GM23338 (cell line): ENCODE results near the gene VGLL4. TPM values are rescaled to one million over a fixed set of nuclear protein-coding genes. Genes with fewer than 3 reads are reported as not detected.

Source experiments
- ATAC-seq: fragments of 200-7000 bp; cut with Tn5 transposase; 3 replicates; pipeline ENCODE4 v1.9.1; 2020
- DNase-seq: peaks from one replicate; pipeline ENCODE4 v3.0.0-alpha.2; 2015; ENCODE audit warnings: low spot score
- H2AFZ ChIP-seq: fragments of 200-600 bp; sonication (generic); 2 replicates; pipeline ENCODE4 v1.8.0; 2016; ENCODE audit warnings: antibody characterized with exemption, mild to moderate bottlenecking, moderate library complexity
- H3F3A ChIP-seq: fragments of 200-600 bp; sonication (generic); replicated peaks from 2 replicates; pipeline ENCODE4 v1.8.0; 2017; ENCODE audit warnings: antibody characterized with exemption, mixed run types, low read depth
- H3K27ac ChIP-seq: fragments of 200-600 bp; sonication (generic); 2 replicates; pipeline ENCODE4 v1.6.1; 2016; ENCODE audit warnings: low read depth
- H3K27me3 ChIP-seq: fragments of 200-600 bp; sonication (generic); 2 replicates; pipeline ENCODE4 v1.8.0; 2016; ENCODE audit warnings: mild to moderate bottlenecking, mixed run types, moderate library complexity; ENCODE audit not compliant: insufficient read depth
- H3K36me3 ChIP-seq: fragments of 200-600 bp; sonication (generic); 2 replicates; pipeline ENCODE4 v1.8.0; 2016; ENCODE audit warnings: mild to moderate bottlenecking; ENCODE audit not compliant: insufficient read depth
- H3K4me1 ChIP-seq: fragments of 200-600 bp; sonication (generic); 2 replicates; pipeline ENCODE4 v1.8.0; 2016; ENCODE audit warnings: mild to moderate bottlenecking, moderate library complexity; ENCODE audit not compliant: insufficient read depth
- H3K4me2 ChIP-seq: fragments of 200-600 bp; sonication (generic); 2 replicates; pipeline ENCODE4 v1.7.1; 2017; ENCODE audit warnings: mixed run types
- H3K4me3 ChIP-seq: fragments of 200-600 bp; sonication (generic); 2 replicates; pipeline ENCODE4 v1.6.1; 2016; ENCODE audit warnings: mixed run types
- H3K79me2 ChIP-seq: fragments of 200-600 bp; sonication (generic); replicated peaks from 2 replicates; pipeline ENCODE4 v1.8.0; 2017; ENCODE audit warnings: mild to moderate bottlenecking; ENCODE audit not compliant: insufficient read depth
- H3K9me2 ChIP-seq: fragments of 200-600 bp; sonication (generic); 2 replicates; pipeline ENCODE4 v1.8.0; 2017; ENCODE audit not compliant: insufficient read depth
- H4K20me1 ChIP-seq: fragments of 200-600 bp; sonication (generic); replicated peaks from 2 replicates; pipeline ENCODE4 v1.8.0; 2017; ENCODE audit warnings: mild to moderate bottlenecking; ENCODE audit not compliant: insufficient read depth
- H3K27ac Mint-ChIP-seq: 2 replicates; pipeline ENCODE4 v1.8.0; 2020; ENCODE audit warnings: inconsistent platforms, mild to moderate bottlenecking, moderate library complexity, mixed read lengths
- H3K27me3 Mint-ChIP-seq: 3 replicates; pipeline ENCODE4 v1.8.0; 2022; ENCODE audit warnings: low read depth, mild to moderate bottlenecking, moderate library complexity, mixed read lengths, inconsistent platforms; ENCODE audit not compliant: insufficient read depth, poor library complexity
- H3K36me3 Mint-ChIP-seq: 3 replicates; pipeline ENCODE4 v1.8.0; 2021; ENCODE audit warnings: low read depth, mild to moderate bottlenecking, inconsistent platforms, moderate library complexity, mixed read lengths
- H3K4me1 Mint-ChIP-seq: 3 replicates; pipeline ENCODE4 v1.8.0; 2020; ENCODE audit warnings: mild to moderate bottlenecking, inconsistent platforms, mixed read lengths
- H3K4me3 Mint-ChIP-seq: 3 replicates; pipeline ENCODE4 v1.8.0; 2021; ENCODE audit warnings: moderate library complexity, mild to moderate bottlenecking, inconsistent platforms, mixed read lengths
- H3K9me3 Mint-ChIP-seq: 3 replicates; pipeline ENCODE4 v1.8.0; 2020; ENCODE audit warnings: moderate library complexity, mild to moderate bottlenecking, inconsistent platforms, mixed read lengths
- CREB1 ChIP-seq: fragments of 250-450 bp; sonication (Bioruptor Pico); IDR thresholded peaks from 2 replicates; pipeline ENCODE4 v1.5.0; 2020; ENCODE audit warnings: low read depth, mild to moderate bottlenecking, moderate library complexity
- CTCF ChIP-seq, 2 experiments: fragments of 200-600 bp in 1 of 2; sonication (generic) in 1 of 2; conservative IDR thresholded peaks; 2 replicates each; pipeline versions ENCODE4 v1.5.1 to v1.6.1; 2016 to 2017; ENCODE audit warnings: antibody characterized with exemption in 2 of 2, low read depth in 2 of 2, mild to moderate bottlenecking in 2 of 2, moderate library complexity in 1 of 2
- EZH2 ChIP-seq: fragments of 200-600 bp; sonication (generic); IDR thresholded peaks from one replicate; pipeline ENCODE4 v1.8.0; 2017; ENCODE audit warnings: antibody characterized with exemption, mild to moderate bottlenecking, low read depth; ENCODE audit not compliant: unreplicated experiment
- EZH2phosphoT487 ChIP-seq: fragments of 200-600 bp; sonication (generic); IDR thresholded peaks from one replicate; pipeline ENCODE4 v1.8.1; 2018; ENCODE audit warnings: antibody characterized with exemption; ENCODE audit not compliant: unreplicated experiment
- JUNB ChIP-seq: IDR thresholded peaks from one replicate; pipeline ENCODE4 v1.6.1; 2016; ENCODE audit warnings: antibody characterized with exemption; ENCODE audit not compliant: unreplicated experiment
- NANOG ChIP-seq: IDR thresholded peaks from 2 replicates; pipeline ENCODE4 v1.6.1; 2016; ENCODE audit warnings: antibody characterized with exemption, borderline replicate concordance
- POLR2AphosphoS5 ChIP-seq: IDR thresholded peaks from 2 replicates; pipeline ENCODE4 v1.6.1; 2016; ENCODE audit warnings: antibody characterized with exemption, low read depth
- STAT1 ChIP-seq: IDR thresholded peaks from one replicate; pipeline ENCODE4 v1.6.1; 2016; ENCODE audit warnings: antibody characterized with exemption; ENCODE audit not compliant: unreplicated experiment
- ZNF114 ChIP-seq: fragments of 250-450 bp; sonication (Bioruptor Pico); IDR thresholded peaks from 2 replicates; pipeline ENCODE4 v1.5.0; 2020; ENCODE audit warnings: mild to moderate bottlenecking, moderate library complexity
- ZNF331 ChIP-seq: fragments of 250-450 bp; sonication (Bioruptor Pico); IDR thresholded peaks from 2 replicates; pipeline ENCODE4 v1.5.0; 2020; ENCODE audit warnings: low read depth, mild to moderate bottlenecking, moderate library complexity
- polyA plus RNA-seq: library from polyadenylated mRNA; unstranded; fragments of >200 nt; fragmentation: Nextera tagmentation; extraction: Ambion mirVana; gene quantifications from 2 replicates; pipeline ENCODE4 v1.2.1, GENCODE V29; 2016
- total RNA-seq: library from RNA; depleted of rRNA; stranded (reverse); fragments of >200 nt; shearing (Covaris generic); gene quantifications from 2 replicates; pipeline ENCODE4 v1.2.3, GENCODE V29; 2014
- TF ChIP-seq, protein P1 (sequence below): fragments of 250-450 bp; sonication (Bioruptor Pico); IDR thresholded peaks from 2 replicates; pipeline ENCODE4 v1.5.0; 2020; ENCODE audit warnings: mild to moderate bottlenecking, moderate library complexity
- TF ChIP-seq, protein P2 (sequence below): IDR thresholded peaks from 2 replicates; pipeline ENCODE4 v1.6.1; 2016; ENCODE audit warnings: antibody characterized with exemption
- TF ChIP-seq, protein P3 (sequence below): IDR thresholded peaks from one replicate; pipeline ENCODE4 v1.6.1; 2018; ENCODE audit warnings: antibody characterized with exemption; ENCODE audit not compliant: unreplicated experiment

The VGLL4 gene
- total and polyA plus RNA-seq, 2 experiments from 2014 or later = 20.8 to 45.9 TPM

DNA sequence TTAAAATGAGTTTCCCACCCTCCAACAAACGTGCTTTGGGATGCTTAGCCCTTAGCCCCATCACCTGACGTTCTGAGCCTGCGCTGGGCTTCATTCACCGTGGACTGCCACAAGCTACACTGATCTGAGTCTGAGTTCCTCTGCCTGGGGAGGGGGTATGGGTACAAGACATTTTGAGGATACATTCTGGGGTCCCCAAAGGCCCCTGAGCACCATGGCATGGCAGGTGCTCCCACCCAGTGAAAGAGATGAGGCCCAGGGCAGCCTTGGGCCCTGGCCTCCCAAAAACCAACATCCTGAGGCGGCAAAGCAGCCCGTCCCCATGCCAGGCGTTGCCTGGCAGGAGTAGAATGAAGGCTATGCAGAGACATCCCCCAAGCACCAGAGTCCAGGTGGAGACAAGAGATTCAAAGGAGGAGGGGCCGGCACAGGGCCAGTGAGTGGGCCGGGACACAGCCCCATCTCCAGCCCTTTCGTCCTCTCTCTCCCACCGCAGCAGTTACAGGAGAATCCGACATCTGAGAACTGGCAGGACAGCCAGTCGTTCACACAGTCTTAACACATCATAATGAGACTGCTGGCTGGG lies 74.5 kb downstream of the VGLL4 start:
- Mint-ChIP-seq H3K27me3 (peaks cover 9% of the 10 kb centered on the region), H3K4me1 (0 out of 3 replicates have a peak, but pooled peaks cover 2% of the 10 kb centered on the region), H3K9me3 (no peaks in the 10 kb centered on the region), H3K36me3 (peaks cover 14% of the 10 kb centered on the region; the same call in 2 of the 3 replicates), H3K4me3 (no peak overlapping the region), H3K27ac (no peak overlapping the region)
- no peaks in the 10 kb centered on the region for H3K4me1 ChIP-seq
- TF ChIP-seq EZH2 (no peak), NANOG (no peak), POLR2AphosphoS5 (no peak), STAT1 (no peak), CREB1 (CRISPR knock-in tag) (no peak), ZNF114 (CRISPR knock-in tag) (no peak), JUNB (no peak), CTCF (conservative IDR thresholded peaks at IDR 0.05; ENCODE audit: low read depth in 2 of 2) (no peak), ZNF331 (CRISPR knock-in tag) (no peak), EZH2phosphoT487 (no peak)
- TF ChIP-seq, protein P1, sequence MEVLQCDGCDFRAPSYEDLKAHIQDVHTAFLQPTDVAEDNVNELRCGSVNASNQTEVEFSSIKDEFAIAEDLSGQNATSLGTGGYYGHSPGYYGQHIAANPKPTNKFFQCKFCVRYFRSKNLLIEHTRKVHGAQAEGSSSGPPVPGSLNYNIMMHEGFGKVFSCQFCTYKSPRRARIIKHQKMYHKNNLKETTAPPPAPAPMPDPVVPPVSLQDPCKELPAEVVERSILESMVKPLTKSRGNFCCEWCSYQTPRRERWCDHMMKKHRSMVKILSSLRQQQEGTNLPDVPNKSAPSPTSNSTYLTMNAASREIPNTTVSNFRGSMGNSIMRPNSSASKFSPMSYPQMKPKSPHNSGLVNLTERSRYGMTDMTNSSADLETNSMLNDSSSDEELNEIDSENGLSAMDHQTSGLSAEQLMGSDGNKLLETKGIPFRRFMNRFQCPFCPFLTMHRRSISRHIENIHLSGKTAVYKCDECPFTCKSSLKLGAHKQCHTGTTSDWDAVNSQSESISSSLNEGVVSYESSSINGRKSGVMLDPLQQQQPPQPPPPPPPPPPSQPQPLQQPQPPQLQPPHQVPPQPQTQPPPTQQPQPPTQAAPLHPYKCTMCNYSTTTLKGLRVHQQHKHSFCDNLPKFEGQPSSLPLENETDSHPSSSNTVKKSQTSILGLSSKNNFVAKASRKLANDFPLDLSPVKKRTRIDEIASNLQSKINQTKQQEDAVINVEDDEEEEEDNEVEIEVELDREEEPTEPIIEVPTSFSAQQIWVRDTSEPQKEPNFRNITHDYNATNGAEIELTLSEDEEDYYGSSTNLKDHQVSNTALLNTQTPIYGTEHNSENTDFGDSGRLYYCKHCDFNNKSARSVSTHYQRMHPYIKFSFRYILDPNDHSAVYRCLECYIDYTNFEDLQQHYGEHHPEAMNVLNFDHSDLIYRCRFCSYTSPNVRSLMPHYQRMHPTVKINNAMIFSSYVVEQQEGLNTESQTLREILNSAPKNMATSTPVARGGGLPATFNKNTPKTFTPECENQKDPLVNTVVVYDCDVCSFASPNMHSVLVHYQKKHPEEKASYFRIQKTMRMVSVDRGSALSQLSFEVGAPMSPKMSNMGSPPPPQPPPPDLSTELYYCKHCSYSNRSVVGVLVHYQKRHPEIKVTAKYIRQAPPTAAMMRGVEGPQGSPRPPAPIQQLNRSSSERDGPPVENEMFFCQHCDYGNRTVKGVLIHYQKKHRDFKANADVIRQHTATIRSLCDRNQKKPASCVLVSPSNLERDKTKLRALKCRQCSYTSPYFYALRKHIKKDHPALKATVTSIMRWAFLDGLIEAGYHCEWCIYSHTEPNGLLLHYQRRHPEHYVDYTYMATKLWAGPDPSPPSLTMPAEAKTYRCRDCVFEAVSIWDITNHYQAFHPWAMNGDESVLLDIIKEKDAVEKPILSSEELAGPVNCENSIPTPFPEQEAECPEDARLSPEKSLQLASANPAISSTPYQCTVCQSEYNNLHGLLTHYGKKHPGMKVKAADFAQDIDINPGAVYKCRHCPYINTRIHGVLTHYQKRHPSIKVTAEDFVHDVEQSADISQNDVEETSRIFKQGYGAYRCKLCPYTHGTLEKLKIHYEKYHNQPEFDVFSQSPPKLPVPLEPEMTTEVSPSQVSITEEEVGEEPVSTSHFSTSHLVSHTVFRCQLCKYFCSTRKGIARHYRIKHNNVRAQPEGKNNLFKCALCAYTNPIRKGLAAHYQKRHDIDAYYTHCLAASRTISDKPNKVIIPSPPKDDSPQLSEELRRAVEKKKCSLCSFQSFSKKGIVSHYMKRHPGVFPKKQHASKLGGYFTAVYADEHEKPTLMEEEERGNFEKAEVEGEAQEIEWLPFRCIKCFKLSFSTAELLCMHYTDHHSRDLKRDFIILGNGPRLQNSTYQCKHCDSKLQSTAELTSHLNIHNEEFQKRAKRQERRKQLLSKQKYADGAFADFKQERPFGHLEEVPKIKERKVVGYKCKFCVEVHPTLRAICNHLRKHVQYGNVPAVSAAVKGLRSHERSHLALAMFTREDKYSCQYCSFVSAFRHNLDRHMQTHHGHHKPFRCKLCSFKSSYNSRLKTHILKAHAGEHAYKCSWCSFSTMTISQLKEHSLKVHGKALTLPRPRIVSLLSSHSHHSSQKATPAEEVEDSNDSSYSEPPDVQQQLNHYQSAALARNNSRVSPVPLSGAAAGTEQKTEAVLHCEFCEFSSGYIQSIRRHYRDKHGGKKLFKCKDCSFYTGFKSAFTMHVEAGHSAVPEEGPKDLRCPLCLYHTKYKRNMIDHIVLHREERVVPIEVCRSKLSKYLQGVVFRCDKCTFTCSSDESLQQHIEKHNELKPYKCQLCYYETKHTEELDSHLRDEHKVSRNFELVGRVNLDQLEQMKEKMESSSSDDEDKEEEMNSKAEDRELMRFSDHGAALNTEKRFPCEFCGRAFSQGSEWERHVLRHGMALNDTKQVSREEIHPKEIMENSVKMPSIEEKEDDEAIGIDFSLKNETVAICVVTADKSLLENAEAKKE (CRISPR knock-in tag) = no peak
- TF ChIP-seq, protein P2, sequence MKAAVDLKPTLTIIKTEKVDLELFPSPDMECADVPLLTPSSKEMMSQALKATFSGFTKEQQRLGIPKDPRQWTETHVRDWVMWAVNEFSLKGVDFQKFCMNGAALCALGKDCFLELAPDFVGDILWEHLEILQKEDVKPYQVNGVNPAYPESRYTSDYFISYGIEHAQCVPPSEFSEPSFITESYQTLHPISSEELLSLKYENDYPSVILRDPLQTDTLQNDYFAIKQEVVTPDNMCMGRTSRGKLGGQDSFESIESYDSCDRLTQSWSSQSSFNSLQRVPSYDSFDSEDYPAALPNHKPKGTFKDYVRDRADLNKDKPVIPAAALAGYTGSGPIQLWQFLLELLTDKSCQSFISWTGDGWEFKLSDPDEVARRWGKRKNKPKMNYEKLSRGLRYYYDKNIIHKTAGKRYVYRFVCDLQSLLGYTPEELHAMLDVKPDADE = no peak
- TF ChIP-seq, protein P3, sequence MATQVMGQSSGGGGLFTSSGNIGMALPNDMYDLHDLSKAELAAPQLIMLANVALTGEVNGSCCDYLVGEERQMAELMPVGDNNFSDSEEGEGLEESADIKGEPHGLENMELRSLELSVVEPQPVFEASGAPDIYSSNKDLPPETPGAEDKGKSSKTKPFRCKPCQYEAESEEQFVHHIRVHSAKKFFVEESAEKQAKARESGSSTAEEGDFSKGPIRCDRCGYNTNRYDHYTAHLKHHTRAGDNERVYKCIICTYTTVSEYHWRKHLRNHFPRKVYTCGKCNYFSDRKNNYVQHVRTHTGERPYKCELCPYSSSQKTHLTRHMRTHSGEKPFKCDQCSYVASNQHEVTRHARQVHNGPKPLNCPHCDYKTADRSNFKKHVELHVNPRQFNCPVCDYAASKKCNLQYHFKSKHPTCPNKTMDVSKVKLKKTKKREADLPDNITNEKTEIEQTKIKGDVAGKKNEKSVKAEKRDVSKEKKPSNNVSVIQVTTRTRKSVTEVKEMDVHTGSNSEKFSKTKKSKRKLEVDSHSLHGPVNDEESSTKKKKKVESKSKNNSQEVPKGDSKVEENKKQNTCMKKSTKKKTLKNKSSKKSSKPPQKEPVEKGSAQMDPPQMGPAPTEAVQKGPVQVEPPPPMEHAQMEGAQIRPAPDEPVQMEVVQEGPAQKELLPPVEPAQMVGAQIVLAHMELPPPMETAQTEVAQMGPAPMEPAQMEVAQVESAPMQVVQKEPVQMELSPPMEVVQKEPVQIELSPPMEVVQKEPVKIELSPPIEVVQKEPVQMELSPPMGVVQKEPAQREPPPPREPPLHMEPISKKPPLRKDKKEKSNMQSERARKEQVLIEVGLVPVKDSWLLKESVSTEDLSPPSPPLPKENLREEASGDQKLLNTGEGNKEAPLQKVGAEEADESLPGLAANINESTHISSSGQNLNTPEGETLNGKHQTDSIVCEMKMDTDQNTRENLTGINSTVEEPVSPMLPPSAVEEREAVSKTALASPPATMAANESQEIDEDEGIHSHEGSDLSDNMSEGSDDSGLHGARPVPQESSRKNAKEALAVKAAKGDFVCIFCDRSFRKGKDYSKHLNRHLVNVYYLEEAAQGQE = no peak
- peaks cover 15% of the 10 kb centered on the region for H4K20me1 ChIP-seq
- no peak overlapping the region for H2AFZ ChIP-seq
- H3K36me3 ChIP-seq = no peaks in the 10 kb centered on the region
- H3K4me3 ChIP-seq = no peak overlapping the region
- DNase-seq (no peak), ATAC-seq (no peak)
- H3K4me2 ChIP-seq = no peak overlapping the region
- H3K79me2 ChIP-seq = peaks cover 33% of the 10 kb centered on the region
- no peaks in the 10 kb centered on the region for H3F3A ChIP-seq
- H3K9me2 ChIP-seq = no peaks in the 10 kb centered on the region
- H3K27ac ChIP-seq = no peak overlapping the region
- no peaks in the 10 kb centered on the region for H3K27me3 ChIP-seq
